DND-41 (cell line): ENCODE data around the gene SLC6A9.

ENCODE experiments used
- EZH2 ChIP-seq: IDR thresholded peaks from 3 replicates; pipeline ENCODE4 v1.6.1; 2012; ENCODE audit warnings: borderline replicate concordance, low read depth, mild to moderate bottlenecking, moderate library complexity, low read length, inconsistent platforms; ENCODE audit not compliant: severe bottlenecking
- TF ChIP-seq, protein P1 (sequence below): IDR thresholded peaks from 2 replicates; pipeline ENCODE4 v1.5.1; 2012; ENCODE audit warnings: borderline replicate concordance, low read length, moderate library complexity, mild to moderate bottlenecking; ENCODE audit not compliant: poor library complexity, severe bottlenecking; ENCODE audit errors: extremely low read depth

DNA sequence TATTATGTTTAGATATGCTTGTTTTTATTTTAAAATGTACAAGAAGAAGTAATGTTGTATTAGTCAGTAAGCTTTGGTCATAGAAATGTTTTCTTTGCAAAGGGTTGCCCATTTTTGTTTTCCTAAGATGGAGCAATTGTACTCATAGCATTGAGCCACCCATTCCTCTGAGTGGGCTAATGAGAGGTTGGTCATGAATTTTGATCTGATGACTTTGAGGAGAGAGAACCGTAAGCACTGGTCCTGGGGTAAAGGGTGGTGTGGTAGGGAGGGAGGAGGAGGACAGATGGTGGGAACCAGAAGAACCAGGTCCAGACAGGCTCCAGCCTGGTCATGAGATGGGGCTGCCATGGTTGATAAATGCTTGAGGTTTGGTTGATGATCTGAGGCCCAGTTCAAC lies 15.9 kb upstream of the SLC6A9 start:
- TF ChIP-seq, protein P1, sequence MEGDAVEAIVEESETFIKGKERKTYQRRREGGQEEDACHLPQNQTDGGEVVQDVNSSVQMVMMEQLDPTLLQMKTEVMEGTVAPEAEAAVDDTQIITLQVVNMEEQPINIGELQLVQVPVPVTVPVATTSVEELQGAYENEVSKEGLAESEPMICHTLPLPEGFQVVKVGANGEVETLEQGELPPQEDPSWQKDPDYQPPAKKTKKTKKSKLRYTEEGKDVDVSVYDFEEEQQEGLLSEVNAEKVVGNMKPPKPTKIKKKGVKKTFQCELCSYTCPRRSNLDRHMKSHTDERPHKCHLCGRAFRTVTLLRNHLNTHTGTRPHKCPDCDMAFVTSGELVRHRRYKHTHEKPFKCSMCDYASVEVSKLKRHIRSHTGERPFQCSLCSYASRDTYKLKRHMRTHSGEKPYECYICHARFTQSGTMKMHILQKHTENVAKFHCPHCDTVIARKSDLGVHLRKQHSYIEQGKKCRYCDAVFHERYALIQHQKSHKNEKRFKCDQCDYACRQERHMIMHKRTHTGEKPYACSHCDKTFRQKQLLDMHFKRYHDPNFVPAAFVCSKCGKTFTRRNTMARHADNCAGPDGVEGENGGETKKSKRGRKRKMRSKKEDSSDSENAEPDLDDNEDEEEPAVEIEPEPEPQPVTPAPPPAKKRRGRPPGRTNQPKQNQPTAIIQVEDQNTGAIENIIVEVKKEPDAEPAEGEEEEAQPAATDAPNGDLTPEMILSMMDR = no peak
- TF ChIP-seq EZH2 = no peak
